Stomach (tissue), 4 donors: ENCODE results near the gene PEPD.

Source experiments
- POLR2A ChIP-seq, 4 donors: fragments of 450-650 bp; IDR thresholded peaks; one replicate each; pipeline ENCODE4 v1.6.1; 2016; ENCODE audit warnings: antibody characterized with exemption in 4 of 4, control low read depth in 2 of 4, mild to moderate bottlenecking in 1 of 4, moderate library complexity in 1 of 4
- TF ChIP-seq, protein P1 (sequence below), 7 experiments: fragments of 450-650 bp in 4 of 7; fragments of 200-600 bp in 3 of 7; sonication (generic) in 3 of 7; IDR thresholded peaks; one replicate each; pipeline ENCODE4 v1.5.1; 2016 to 2019; ENCODE audit warnings: antibody characterized with exemption in 7 of 7, control low read depth in 2 of 7, mild to moderate bottlenecking in 1 of 7

DNA sequence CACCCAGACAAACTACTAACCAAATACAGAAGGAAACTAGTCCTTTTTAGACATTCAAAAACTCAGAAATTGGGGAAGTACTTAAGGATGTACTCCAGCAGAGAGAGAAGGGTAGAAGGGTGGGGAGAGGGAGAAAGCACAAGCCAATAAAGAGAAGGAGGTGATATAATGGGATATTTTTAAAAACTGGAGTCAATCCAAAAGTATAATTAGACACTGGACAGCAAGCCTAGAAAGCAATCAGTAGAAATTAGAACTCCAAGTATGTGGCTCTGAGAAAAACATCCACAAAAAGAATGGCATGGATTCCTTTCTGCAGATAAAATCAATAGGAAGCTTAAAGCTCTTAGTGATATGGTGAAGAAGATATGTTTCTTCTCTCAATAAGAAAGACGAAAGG is 55.8 kb downstream of the PEPD start:
- TF ChIP-seq, protein P1, sequence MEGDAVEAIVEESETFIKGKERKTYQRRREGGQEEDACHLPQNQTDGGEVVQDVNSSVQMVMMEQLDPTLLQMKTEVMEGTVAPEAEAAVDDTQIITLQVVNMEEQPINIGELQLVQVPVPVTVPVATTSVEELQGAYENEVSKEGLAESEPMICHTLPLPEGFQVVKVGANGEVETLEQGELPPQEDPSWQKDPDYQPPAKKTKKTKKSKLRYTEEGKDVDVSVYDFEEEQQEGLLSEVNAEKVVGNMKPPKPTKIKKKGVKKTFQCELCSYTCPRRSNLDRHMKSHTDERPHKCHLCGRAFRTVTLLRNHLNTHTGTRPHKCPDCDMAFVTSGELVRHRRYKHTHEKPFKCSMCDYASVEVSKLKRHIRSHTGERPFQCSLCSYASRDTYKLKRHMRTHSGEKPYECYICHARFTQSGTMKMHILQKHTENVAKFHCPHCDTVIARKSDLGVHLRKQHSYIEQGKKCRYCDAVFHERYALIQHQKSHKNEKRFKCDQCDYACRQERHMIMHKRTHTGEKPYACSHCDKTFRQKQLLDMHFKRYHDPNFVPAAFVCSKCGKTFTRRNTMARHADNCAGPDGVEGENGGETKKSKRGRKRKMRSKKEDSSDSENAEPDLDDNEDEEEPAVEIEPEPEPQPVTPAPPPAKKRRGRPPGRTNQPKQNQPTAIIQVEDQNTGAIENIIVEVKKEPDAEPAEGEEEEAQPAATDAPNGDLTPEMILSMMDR (IDR thresholded peaks at IDR 0.05): no peak
- no peak for TF ChIP-seq POLR2A (IDR thresholded peaks at IDR 0.05)
